ENCODE results near the gene VWA1.

DNA sequence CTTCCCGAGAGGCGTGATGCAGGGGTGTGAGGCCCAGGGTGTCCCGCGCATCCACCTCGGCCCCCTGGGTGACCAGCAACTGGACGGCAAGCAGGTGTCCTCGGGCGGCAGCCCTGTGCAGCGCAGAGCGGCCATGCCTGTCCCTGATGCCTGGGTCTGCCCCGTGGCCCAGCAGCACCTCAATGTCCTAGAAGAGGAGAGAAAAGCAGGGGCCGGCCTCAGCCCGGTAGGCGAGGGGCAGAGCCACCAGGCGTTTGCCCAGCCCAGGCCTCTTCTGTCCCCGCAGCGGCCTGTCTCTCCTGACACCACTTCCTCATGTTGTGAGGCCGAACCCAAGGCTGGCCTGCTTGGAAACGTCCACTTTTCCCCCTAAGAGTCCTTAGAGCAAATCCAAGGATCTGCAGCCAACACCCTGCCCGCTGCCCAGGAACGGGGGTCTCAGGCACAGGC, 16.1 kb upstream of the VWA1 start:
- TF ChIP-seq, protein P1, sequence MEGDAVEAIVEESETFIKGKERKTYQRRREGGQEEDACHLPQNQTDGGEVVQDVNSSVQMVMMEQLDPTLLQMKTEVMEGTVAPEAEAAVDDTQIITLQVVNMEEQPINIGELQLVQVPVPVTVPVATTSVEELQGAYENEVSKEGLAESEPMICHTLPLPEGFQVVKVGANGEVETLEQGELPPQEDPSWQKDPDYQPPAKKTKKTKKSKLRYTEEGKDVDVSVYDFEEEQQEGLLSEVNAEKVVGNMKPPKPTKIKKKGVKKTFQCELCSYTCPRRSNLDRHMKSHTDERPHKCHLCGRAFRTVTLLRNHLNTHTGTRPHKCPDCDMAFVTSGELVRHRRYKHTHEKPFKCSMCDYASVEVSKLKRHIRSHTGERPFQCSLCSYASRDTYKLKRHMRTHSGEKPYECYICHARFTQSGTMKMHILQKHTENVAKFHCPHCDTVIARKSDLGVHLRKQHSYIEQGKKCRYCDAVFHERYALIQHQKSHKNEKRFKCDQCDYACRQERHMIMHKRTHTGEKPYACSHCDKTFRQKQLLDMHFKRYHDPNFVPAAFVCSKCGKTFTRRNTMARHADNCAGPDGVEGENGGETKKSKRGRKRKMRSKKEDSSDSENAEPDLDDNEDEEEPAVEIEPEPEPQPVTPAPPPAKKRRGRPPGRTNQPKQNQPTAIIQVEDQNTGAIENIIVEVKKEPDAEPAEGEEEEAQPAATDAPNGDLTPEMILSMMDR (conservative IDR thresholded peaks at IDR 0.05; ENCODE audit: low read length), result no peak
- no peak for TF ChIP-seq EZH2phosphoT487 (IDR thresholded peaks at IDR 0.05; ENCODE audit: borderline replicate concordance, low read depth, low read length)

Measured in OCI-LY7 (cell line).